ENCODE data around the gene PARM1. TPM values are rescaled to one million over a fixed set of nuclear protein-coding genes. Genes with fewer than 3 reads are reported as not detected.

Gene PARM1
- total and polyA plus RNA-seq, 12 donors: 19.7 to 119 (median 71.6) TPM

DNA sequence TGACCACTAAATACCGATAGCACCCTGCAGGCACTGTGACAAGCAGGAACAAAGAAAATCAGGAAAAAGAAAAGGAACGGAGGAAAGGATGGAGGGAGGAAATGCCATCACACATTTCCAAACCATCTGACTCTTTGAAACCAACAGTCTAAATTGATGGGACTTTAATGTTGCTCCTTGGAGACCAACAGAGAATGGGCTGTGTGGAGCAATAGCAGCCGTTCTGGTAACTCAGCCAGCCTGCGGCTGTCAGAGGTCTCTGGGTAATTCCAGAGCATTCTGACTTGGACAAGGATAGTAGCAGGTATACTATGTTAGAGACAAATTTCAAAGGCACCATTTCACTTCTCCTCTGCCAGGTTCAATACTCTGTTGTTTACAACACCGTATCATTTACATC is 18.0 kb downstream of the PARM1 start:
- 83 to 89% methylated on average over 5 of the region's 5 CpGs for WGBS, 2 donors
- intact Hi-C loops (cut with DNase I): no loop called here
- ATAC-seq (no peak), DNase-seq (no peak)
- no peak overlapping the region for H3K4me3 ChIP-seq
- peaks cover 0 to 25% (median 4%) of the 10 kb centered on the region in 9 donors for H3K4me1 ChIP-seq
- no peaks in the 10 kb centered on the region for H3K36me3 ChIP-seq
- no peaks in the 10 kb centered on the region for H3K27me3 ChIP-seq
- H3K27ac ChIP-seq: no peak overlapping the region
- H3K9me3 ChIP-seq: peaks cover 0 to 5% (median 0%) of the 10 kb centered on the region in 11 donors
- no peak for TF ChIP-seq CTCF (IDR thresholded peaks at IDR 0.05)

- ATAC-seq: no peak
- H3K36me3 ChIP-seq: no peaks in the 10 kb centered on the region
- no peak for DNase-seq
- peaks cover 0 to 21% (median 4%) of the 10 kb centered on the region in 9 donors for H3K4me1 ChIP-seq
- TF ChIP-seq CTCF (IDR thresholded peaks at IDR 0.05): no peak
- no peaks in the 10 kb centered on the region for H3K27me3 ChIP-seq
- H3K27ac ChIP-seq: no peak overlapping the region
- no peak overlapping the region for H3K4me3 ChIP-seq
- intact Hi-C loops (cut with DNase I): no loop called here
- WGBS, 2 donors: 60 to 73% methylated on average over 4 of the region's 4 CpGs
- H3K9me3 ChIP-seq: peaks cover 0 to 5% (median 0%) of the 10 kb centered on the region in 11 donors
Observed at GRCh38 chr4:74953647-74954046, 20.7 kb downstream of the PARM1 start.

DNA sequence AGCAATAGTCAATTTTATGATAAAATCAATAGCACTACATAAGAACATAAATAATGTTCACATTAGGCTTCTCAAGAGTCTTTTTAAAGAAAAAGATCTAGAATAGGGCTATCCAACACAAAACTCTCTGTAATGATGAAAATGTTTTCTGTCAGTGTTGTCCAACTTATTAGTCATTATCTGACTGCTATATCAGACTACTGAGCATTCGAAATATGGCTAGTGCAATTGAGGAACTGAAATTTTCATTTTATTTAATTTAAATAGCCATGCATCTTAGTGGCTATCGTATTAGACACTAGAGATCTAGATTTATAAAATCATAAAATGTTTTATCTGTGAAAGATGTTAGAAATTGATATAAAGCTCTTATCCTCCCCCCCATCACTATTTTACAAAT is 26.0 kb downstream of the PARM1 start:
- intact Hi-C loops (cut with DNase I): no loop called here
- ATAC-seq (no peak), DNase-seq (no peak)
- Histone ChIP-seq H3K9me3 (peaks cover 0 to 17% (median 10%) of the 10 kb centered on the region in 11 donors), H3K4me3 (no peak overlapping the region), H3K27me3 (no peaks in the 10 kb centered on the region), H3K4me1 (peaks cover 0 to 16% (median 4%) of the 10 kb centered on the region in 9 donors), H3K36me3 (no peaks in the 10 kb centered on the region), H3K27ac (no peak overlapping the region)
- 68 to 76% methylated on average over 2 of the region's 2 CpGs for WGBS, 2 donors
- no peak for TF ChIP-seq CTCF (IDR thresholded peaks at IDR 0.05)

DNA sequence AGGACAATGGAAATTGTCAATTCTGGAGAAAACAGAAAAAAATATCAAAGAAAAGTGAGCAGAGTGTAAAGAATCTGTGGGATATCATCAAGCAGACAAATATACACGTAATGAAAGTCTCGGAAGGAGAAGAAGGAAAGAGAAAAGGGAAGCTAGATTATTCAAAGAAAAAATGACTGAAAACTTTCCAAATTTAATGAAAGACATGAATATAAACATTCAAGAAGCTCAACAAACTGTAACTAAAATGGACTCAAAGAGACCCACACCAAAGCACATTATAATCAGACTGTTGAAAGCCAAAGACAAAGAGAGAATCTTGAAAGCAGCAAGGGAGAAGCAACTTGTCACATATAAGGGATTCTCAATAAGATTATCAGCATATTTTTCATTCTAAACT is 28.3 kb downstream of the PARM1 start:
- Histone ChIP-seq H3K4me3 (no peak overlapping the region), H3K4me1 (no peaks in the 10 kb centered on the region), H3K9me3 (peaks cover 0 to 17% (median 10%) of the 10 kb centered on the region in 11 donors), H3K36me3 (no peaks in the 10 kb centered on the region), H3K27me3 (no peaks in the 10 kb centered on the region), H3K27ac (no peak overlapping the region)
- intact Hi-C loops (cut with DNase I): no loop called here
- WGBS, 2 donors: 92 to 96% methylated on average over 2 of the region's 2 CpGs
- no peak for DNase-seq
- no peak for ATAC-seq
- no peak for TF ChIP-seq CTCF (IDR thresholded peaks at IDR 0.05)
